Stimulated activated CD8-positive, alpha-beta memory T cell treated with anti-CD3 and anti-CD28 coated beads, Interleukin-15, amount 100 ng/mL, for 1 hour (primary cell): ENCODE data around the gene ADCY2.

Experiments
- DNase-seq: peaks from one replicate; pipeline ENCODE4 v3.0.0-alpha.2; 2020; ENCODE audit warnings: low read depth

The ADCY2 gene

DNA sequence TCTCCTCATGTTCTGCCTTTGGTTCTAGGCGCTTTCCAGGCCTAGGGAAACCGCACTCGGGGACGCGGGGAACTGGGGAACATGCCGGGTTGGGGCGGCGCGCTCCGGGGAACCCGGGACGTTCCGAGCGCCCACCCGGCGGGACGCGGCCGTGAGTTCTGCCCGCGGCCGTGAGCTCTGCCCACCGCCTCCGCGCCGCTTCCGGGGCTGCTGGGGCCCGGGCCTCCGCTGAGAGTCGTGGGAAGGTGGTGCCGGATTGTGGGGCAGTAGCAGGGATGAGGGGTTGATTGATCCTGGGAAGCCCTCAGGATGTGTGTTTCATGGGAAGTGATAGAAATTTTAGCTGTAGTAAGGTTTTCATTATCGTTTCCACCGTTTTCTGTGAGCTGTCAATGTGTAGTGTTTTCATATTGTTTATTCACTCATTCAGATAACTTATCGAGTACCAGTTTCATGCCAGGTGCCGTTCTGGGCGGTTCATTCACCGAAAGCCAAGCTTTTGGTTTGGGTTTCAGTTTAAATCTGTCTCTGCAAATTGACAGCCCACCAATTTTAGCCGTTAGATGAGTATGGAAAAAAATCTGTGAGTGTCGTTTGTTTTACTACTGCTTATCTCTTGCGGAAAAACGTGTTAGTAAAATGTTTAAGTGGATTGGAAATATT lies 473.7 kb downstream of the ADCY2 start:
- no peak for DNase-seq

DNA sequence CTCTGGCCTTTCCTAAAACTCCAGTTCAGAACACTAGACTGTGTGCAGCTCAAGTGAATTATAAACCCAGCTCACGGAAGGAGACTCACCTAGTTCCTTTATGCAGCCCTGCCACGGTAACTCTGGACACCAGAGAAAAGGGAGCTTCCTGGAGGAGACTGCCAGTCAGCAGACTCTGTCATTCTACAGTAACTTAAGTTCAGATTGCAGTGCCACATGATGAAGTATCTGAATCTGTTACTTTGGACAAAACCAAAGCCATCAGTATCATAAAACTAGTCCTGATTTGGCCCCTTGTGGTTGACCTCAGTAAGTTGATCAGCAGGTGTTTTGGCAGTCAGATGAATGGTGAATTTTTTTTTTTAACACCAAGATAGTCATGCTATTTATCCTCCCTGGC lies 475.7 kb downstream of the ADCY2 start:
- DNase-seq = no peak

DNA sequence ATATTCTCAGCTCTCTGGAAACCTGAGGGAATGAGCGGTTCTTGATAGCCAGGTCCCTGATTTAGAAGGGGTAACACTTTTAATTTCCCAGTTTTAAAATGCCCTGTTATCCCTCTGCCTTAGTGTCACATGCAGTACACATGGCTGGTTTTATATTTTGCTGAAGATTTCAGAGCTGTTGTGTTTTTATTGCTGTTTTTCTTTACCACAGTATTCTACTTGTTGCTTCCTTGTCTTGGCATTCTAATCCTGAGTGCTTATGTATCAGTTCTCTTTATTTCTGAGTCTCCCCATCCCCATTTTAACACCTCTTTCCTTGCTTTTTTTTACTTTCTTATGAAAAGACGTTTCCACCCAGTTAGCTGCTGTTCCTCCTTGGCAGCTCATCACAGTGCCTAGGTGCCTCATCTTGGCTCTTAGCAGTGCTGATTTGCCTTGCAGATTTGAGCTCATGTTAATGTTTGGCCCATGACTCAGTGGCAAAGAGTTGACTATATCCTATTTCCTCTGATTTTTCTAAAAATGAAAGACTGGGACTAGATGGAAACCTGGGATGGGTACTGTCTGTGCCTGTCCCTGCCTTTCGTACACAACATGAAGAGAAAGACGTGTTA lies 476.7 kb downstream of the ADCY2 start:
- DNase-seq = no peak

DNA sequence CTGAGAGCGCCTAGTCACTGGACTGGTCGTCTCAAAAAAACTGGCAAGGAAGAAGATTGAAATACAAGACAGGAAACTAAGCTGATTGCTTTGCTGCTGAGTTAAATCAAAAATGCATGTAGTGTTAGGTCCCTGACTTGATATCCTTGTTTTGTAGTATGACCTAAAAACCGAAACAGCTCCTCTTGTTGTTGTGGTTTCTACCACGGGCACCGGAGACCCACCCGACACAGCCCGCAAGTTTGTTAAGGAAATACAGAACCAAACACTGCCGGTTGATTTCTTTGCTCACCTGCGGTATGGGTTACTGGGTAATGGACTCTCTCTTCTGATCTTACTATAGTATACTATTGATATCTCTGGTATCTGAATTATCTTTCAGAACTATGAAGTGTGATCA lies 477.3 kb downstream of the ADCY2 start:
- DNase-seq = no peak

DNA sequence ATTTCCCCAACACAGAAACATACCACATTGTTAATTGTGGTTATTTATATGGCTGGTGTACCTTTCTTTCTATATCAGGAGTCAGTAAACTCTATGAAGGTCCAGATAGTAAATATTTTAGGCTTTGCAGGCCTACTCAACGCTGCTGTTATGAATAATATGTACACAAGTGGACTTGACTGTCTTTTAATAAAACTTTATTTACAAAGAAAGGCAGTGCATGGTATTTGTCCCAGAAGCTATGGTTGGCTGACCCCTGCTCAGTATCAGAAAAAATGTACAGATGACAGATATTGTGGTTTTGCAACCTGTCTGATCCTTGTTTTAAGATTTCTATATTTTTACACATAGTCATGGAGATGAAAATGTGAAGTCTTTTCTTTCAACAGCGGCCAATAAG lies 478.7 kb downstream of the ADCY2 start:
- no peak for DNase-seq

DNA sequence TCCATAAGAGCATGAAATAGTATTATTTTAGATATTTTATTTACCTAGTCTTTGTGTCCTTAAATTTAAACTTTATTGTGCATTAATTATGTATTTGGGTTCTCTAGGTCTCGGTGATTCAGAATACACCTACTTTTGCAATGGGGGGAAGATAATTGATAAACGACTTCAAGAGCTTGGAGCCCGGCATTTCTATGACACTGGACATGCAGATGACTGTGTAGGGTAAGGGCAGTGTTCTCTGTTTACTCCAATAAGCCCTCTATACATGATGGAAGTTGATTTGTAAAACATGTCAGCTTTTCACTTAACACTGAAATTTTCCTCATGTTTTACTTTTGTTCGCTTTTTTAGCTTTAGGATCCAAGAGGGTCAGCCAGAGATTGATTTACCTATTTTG lies 479.2 kb downstream of the ADCY2 start:
- DNase-seq = no peak

DNA sequence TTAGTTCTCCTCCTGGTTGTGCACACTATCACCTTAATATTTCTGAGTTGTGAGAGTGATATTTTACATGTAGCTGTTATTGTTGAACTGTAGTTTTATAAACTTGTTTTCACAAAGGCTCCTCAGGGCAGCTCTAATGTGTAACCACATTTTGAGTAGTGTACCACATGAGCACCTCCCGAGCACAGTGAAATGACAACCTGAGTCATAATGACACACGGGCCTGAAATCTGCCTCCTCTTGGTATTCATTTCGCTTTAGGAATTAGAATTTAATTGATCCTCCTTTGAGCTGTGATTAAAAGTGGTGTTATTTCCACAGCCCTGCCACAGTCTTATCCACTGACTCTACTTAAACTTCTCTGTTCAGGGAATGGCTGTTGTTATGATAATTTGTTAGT lies 480.9 kb downstream of the ADCY2 start:
- DNase-seq = no peak

DNA sequence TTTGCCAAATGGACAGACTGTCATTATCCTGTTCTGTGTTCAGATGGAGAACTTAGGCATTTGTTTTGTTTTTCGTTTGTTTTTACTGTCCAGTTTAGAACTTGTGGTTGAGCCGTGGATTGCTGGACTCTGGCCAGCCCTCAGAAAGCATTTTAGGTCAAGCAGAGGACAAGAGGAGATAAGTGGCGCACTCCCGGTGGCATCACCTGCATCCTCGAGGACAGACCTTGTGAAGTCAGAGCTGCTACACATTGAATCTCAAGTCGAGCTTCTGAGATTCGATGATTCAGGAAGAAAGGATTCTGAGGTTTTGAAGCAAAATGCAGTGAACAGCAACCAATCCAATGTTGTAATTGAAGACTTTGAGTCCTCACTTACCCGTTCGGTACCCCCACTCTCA lies 481.9 kb downstream of the ADCY2 start:
- no peak for DNase-seq

DNA sequence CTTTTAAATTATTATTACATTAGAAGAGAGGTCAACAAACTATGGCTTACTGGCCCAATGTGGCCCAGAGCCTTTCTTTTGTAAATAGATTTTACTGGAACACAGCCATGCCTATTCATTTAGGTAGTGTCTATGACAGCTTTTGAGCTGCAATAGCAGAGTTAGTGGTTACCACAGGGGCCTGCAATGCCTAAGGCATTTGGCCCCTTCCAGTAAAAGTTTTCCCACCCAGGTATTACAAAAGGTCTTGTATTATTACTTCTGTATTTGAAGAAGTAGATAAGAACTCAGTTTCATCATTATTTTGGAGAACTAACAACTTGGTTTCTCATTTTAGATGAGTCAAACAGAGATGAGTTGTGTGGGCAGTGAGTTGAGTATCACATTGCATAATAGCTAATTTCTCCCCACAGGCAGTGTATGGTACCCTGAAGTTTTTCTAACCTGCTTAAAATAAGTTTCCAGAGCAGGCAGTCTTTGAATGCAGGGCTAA lies 482.5 kb downstream of the ADCY2 start:
- DNase-seq = no peak
